ENCODE measurements around the gene RBM47.

RBM47 gene

GRCh38 chr4:40617872-40618271, 11.8 kb downstream of the RBM47 start:
- Histone ChIP-seq H3K27me3 (ENCODE audit: insufficient read depth, low read depth) (no peaks in the 10 kb centered on the region), H3K4me2 (no peak overlapping the region), H3K79me2 (ENCODE audit: insufficient read depth, low read depth) (peaks cover 41% of the 10 kb centered on the region), H3K9ac (no peak overlapping the region), H3K27ac (no peak overlapping the region), H4K20me1 (ENCODE audit: insufficient read depth) (no peaks in the 10 kb centered on the region), H3K36me3 (ENCODE audit: insufficient read depth) (no peaks in the 10 kb centered on the region), H2AFZ (ENCODE audit: low read depth) (no peak overlapping the region), H3K4me1 (ENCODE audit: low read depth, poor library complexity, severe bottlenecking) (peaks cover 75% of the 10 kb centered on the region), H3K4me3 (IDR thresholded peaks at IDR 0.05; ENCODE audit: insufficient read depth, low read depth, low read length) (no peak overlapping the region)
- TF ChIP-seq CTCF (conservative IDR thresholded peaks at IDR 0.05; ENCODE audit: low read depth, low read length): no peak

GRCh38 chr4:40614031-40614430, 15.6 kb downstream of the RBM47 start:
- H3K4me2 ChIP-seq: no peak overlapping the region
- no peaks in the 10 kb centered on the region for H3K27me3 ChIP-seq (ENCODE audit: insufficient read depth, low read depth)
- no peak overlapping the region for H3K4me3 ChIP-seq (IDR thresholded peaks at IDR 0.05; ENCODE audit: insufficient read depth, low read depth, low read length)
- H2AFZ ChIP-seq (ENCODE audit: low read depth): no peak overlapping the region
- H4K20me1 ChIP-seq (ENCODE audit: insufficient read depth): no peaks in the 10 kb centered on the region
- H3K79me2 ChIP-seq (ENCODE audit: insufficient read depth, low read depth): peaks cover 21% of the 10 kb centered on the region; the same call in 1 of the 2 replicates
- no peak for TF ChIP-seq CTCF (conservative IDR thresholded peaks at IDR 0.05; ENCODE audit: low read depth, low read length)
- no peak overlapping the region for H3K9ac ChIP-seq
- no peaks in the 10 kb centered on the region for H3K36me3 ChIP-seq (ENCODE audit: insufficient read depth)
- H3K4me1 ChIP-seq (ENCODE audit: low read depth, poor library complexity, severe bottlenecking): peaks cover 42% of the 10 kb centered on the region
- no peak overlapping the region for H3K27ac ChIP-seq

- no peak overlapping the region for H2AFZ ChIP-seq (ENCODE audit: low read depth)
- no peaks in the 10 kb centered on the region for H3K36me3 ChIP-seq (ENCODE audit: insufficient read depth)
- no peaks in the 10 kb centered on the region for H4K20me1 ChIP-seq (ENCODE audit: insufficient read depth)
- no peak overlapping the region for H3K9ac ChIP-seq
- no peak overlapping the region for H3K27ac ChIP-seq
- peaks cover 17% of the 10 kb centered on the region; the same call in 1 of the 2 replicates for H3K79me2 ChIP-seq (ENCODE audit: insufficient read depth, low read depth)
- no peak for TF ChIP-seq CTCF (conservative IDR thresholded peaks at IDR 0.05; ENCODE audit: low read depth, low read length)
- no peak overlapping the region for H3K4me3 ChIP-seq (IDR thresholded peaks at IDR 0.05; ENCODE audit: insufficient read depth, low read depth, low read length)
- H3K4me2 ChIP-seq: no peak overlapping the region
- H3K27me3 ChIP-seq (ENCODE audit: insufficient read depth, low read depth): no peaks in the 10 kb centered on the region
- H3K4me1 ChIP-seq (ENCODE audit: low read depth, poor library complexity, severe bottlenecking): peaks cover 42% of the 10 kb centered on the region
Measured at GRCh38 chr4:40613456-40613855, 16.2 kb downstream of the RBM47 start.

- Histone ChIP-seq H3K4me1 (ENCODE audit: low read depth, poor library complexity, severe bottlenecking) (peaks cover 36% of the 10 kb centered on the region), H2AFZ (ENCODE audit: low read depth) (no peak overlapping the region)
- TF ChIP-seq CTCF (conservative IDR thresholded peaks at IDR 0.05; ENCODE audit: low read depth, low read length): no peak
Measured at GRCh38 chr4:40612831-40613230, 16.8 kb downstream of the RBM47 start.

More at GRCh38 chr4:40612831-40613230, 16.8 kb downstream of the RBM47 start:
- Histone ChIP-seq H3K9ac (no peak overlapping the region), H3K36me3 (ENCODE audit: insufficient read depth) (no peaks in the 10 kb centered on the region), H3K4me2 (no peak overlapping the region), H4K20me1 (ENCODE audit: insufficient read depth) (no peaks in the 10 kb centered on the region), H3K27me3 (ENCODE audit: insufficient read depth, low read depth) (no peaks in the 10 kb centered on the region), H3K4me3 (IDR thresholded peaks at IDR 0.05; ENCODE audit: insufficient read depth, low read depth, low read length) (no peak overlapping the region), H3K79me2 (ENCODE audit: insufficient read depth, low read depth) (peaks cover 16% of the 10 kb centered on the region; the same call in 1 of the 2 replicates), H3K27ac (no peak overlapping the region)
